GM21723 (cell line): ENCODE measurements around the gene C2orf74.
"Not testable (repeated sequence)": the region's sequence is repeated elsewhere in the genome, so short reads cannot be mapped to it uniquely, and the experiment has no call there.

ENCODE experiments used
- ATAC-seq: cut with Tn5 transposase; IDR thresholded peaks from one replicate; pipeline ENCODE4 v1.9.1; 2021; ENCODE audit warnings: mild to moderate bottlenecking, moderate library complexity; ENCODE audit not compliant: unreplicated experiment

The C2orf74 gene

DNA sequence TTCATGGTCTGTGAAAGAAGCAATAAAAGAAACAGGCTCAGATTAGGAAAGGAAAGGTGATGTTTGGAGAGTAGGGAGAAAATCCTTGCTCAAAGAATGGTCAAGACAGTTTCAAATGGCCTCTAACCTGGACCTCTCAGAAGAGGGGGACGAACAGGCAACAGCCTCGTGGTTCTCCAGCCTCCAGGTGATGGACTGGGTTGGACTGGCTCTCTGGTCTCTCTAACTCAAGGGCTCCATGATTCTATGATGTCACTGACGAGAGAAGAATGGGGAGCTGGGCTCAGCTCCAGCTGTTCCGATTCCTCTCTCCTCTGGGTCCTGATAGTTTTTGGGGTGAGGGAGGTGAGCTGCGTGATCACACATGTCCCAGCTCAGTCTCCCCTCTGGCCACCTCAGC, at the start of gene C2orf74:
TSS of gene C2orf74 (plus strand) at position 301 of the 400 bp plus-strand sequence. CDS start 327 bp downstream, outside the sequence.
- no peak for ATAC-seq

DNA sequence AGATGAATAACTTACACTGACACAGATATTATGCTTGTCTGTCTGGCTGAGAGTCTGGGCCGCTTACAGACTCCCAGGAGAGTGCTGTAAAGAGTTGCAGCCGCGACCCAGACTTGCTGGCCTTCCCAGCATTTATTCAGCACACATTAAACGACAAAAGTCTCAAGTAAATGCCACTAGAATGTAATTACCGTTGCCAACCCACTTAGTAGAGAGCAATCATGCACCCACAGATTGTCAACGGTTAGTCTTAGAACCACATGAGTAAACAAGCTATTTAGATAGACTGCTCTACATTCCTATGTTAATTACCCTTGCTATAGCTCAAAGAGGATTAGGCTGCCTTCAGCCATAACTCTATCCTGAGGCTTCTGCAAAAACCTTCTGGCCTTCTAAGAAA, 47.8 kb upstream of the C2orf74 start:
- no peak for ATAC-seq

- no peak for ATAC-seq
These were observed 45.7 kb upstream of the C2orf74 start for GRCh38 chr2:61116302-61116701.

DNA sequence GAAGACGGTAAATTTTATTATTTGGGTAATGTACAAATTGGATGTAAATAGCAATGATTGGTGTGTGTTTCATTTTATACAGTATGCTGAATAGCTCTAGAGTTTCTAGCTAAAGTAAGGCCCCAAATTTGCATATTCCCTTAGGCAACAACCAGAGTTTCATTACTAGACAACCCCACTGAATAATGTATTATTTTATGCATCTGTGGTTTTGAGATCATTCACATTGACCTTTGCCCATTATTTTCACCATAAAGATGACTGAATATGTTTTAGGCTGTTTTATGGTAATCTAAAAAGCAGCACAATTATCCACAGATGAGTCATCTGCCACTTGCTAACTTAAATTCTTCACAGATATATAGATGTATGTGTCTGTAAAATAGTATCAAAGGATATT, 44.5 kb upstream of the C2orf74 start:
- no peak for ATAC-seq

- ATAC-seq: no peak
These were observed 36.8 kb upstream of the C2orf74 start for GRCh38 chr2:61125123-61125710.

DNA sequence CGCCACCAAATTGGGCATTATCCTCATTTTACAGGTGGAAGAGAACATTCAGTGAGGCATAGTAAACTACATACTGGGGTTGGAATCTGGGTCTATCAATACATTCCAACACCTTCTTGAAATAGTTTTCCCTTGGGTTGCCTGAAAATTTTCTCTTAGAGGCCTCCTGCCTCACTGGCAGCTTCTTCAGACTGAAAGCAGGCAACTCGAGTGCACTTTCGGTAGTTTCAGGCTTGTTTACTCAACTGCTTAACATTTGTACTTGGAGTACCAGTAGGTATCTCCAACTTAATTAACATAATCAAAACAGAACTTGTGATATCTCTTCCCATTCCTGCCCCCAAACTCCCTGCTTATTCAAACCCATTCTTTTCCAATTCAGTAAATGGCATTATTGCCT, 36.2 kb upstream of the C2orf74 start:
- ATAC-seq: no peak

GRCh38 chr2:61128122-61128521, 33.9 kb upstream of the C2orf74 start:
- not testable (repeated sequence) for ATAC-seq

- no peak for ATAC-seq
These were observed 27.8 kb upstream of the C2orf74 start for GRCh38 chr2:61134141-61134540.

DNA sequence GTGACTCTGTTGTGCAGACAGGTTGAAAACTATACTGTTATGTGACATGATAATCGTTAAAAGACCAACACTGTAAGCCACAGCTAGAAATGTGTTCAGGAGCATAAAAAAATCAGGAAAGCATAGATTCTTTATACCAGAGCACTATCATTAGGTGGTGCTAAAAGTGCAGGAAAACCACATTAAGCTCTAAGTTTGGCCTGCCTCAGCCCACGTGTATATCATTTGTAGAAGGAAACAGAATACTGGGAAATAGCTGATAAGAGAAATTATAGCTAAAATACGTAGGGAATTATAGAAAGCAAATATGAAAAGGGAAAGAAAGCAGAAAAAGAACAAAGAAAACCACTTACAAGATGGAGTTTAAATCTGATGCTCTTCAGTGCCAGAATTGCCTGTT, 26.5 kb upstream of the C2orf74 start:
- ATAC-seq: no peak

DNA sequence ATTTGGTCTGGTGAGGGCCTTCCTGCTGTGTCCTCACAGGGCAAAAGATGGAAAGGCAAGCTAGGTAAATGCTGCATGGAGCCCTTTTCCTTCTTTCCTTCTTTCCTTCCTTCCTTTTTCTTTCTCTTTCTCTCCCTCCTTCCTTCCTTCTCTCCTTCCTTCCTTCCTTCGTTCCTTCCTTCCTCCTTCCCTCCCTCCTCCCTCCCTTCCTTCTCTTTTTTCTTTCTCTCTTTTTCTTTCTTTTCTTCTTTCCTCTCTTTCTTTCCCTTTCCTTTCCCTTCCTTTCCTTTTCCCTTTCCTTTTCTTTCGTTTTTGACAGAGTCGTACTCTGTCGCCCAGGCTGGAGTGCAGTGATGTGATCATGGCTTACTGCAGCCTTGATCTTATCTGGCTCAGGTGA, 23.1 kb upstream of the C2orf74 start:
- no peak for ATAC-seq

DNA sequence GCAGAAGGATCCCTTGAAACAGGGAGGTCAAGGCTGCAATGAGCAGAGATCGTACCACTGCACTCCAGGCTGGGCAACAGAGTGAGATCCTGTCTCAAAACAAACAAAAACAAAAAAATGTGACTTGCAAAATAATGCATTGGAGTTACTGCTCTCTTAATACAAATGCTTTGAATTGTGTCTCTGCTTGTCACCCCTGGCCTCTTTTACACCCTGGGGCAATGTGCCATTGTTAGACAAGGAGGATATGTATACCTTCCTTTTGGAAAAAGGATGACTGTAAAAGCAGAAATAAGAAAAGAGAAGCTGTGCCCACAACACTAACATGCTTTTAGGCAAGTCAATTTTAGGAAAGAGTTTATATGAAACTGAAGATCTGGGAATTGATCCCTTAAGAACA, 20.8 kb upstream of the C2orf74 start:
- ATAC-seq: no peak

DNA sequence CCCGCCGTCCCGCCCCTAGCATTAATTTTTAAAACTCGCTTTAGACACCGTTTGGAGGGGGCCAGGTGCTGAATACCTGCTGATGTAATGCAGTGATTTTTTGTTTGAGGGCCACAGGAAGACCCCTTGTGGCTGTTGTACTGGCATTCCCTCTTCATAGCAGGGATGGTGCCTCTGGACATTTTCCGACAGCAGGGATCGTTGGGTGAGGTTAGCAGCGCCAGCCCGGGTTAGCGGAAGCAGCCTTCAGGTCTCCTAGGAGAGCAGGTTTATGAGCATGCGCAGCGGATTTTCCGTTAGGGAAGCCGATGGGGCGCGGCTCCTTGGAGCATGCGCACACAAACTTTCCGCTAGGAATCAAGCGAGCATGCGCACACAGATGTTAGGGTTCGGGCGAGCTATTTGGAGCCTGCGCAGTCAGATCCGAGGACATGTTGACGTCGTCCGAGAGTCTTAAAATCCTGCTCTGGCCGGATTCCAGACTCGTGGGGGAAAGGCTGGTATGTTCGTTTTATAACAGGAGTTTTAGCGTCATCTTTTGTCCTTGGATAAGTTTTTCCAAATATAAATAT, 17.2 kb upstream of the C2orf74 start:
- ATAC-seq: peak; percentile 89

GRCh38 chr2:61145990-61146389, 16.0 kb upstream of the C2orf74 start:
- no peak for ATAC-seq

DNA sequence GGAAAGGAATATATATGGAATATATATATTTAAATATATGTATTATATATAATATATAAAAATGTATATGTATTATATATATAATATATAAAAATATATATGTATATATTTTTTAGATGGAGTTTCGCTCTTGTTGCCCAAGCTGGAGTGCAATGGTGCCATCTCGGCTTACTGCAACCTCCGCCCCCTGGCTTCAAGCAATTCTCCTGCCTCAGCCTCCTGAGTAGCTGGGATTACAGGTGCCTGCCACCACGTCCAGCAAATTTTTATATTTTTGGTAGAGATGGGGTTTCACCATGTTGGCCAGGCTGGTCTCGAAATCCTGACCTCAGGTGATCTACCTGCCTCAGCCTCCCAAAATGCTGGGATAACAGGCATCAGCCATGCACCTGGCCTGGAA, 13.9 kb upstream of the C2orf74 start:
- not testable (repeated sequence) for ATAC-seq

GRCh38 chr2:61149074-61149473, 12.9 kb upstream of the C2orf74 start:
- no peak for ATAC-seq

DNA sequence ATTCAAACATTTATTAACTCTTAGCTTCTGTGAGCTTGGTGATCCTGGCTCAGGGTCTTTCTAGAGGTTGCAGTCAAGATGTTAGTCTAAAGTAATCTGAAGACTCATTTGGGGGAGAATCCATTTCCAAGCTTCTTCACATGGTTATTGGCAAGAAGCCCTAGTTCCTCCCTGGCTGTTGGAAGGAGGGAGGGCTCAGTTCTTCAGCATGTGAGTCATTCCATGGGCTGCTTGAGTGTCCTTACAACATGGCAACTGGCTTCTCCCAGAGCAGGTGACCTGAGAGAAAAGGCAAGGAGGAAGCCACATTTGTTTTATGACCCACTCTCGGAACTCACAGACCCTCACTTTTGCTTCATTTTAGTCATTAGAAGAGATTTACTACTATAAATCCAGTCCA, 10.6 kb upstream of the C2orf74 start:
- no peak for ATAC-seq

DNA sequence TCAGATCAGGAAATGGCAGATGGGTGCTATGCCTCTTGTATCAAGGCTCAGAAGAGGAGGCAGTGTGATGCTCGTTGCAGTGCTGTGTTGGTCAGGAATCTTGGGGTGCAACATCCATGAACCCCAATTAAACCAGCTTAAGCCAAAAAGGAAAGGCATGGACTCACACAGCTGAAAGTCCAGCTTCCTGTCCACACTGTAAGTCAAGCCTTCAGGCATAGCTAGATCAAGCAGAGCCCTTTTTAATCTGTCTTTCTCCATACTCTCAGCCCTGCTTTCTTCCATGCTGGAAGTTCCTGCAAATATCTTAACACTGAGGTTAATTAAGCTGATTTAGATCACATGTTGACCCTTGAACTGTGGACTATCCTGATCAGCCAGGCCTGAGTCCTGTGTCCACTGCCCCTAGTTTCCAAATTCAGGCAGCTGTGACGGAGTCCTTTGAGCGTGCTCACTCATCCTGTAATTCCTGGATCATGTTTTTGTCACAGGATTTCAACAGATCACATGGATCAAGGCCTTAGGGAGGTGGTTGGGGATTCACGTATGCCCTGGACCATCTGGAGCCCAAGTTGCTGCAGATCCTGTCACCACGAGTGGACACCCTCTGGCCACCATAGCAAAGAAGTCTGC, 4.5 kb upstream of the C2orf74 start:
- ATAC-seq: no peak

GRCh38 chr2:61158356-61158955, 3.5 kb upstream of the C2orf74 start:
- no peak for ATAC-seq

DNA sequence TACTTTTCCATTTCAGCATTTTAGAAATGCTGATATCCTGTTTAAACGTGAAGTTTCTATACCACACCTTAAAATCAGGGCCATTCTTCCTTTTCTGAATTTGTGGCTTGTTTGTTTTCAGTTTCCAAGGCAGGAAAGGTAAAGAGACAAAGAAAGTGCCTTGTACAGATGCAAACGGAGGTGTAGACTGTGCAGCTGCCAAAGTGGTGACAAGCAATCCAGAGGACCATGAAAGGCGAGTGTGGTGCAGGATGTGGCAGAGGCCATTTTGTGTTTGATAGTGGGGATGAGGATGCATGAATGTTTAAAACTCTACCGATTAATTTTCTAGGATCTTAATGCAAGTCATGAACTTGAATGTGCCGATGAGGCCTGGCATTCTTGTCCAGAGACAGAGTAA, 733 bp downstream of the C2orf74 start:
- ATAC-seq: no peak

DNA sequence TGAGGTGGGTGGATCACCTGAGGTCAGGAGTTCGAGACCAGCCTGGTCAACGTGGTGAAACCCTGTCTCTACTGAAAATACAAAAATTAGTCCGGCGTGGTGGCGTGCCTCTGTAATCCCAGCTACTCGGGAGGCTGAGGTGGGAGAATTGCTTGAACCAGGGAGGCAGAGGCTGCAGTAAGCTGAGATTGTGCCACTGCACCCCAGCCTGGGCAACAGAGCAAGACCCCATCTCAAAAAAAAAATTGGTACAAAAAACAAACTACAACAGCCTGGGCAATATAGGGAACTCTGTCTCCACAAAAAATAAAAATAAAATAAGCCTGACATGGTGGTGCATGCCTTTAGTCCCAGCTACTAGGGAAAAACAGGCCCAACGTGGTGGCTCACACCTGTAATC, 3.1 kb downstream of the C2orf74 start:
- ATAC-seq: not testable (repeated sequence)

DNA sequence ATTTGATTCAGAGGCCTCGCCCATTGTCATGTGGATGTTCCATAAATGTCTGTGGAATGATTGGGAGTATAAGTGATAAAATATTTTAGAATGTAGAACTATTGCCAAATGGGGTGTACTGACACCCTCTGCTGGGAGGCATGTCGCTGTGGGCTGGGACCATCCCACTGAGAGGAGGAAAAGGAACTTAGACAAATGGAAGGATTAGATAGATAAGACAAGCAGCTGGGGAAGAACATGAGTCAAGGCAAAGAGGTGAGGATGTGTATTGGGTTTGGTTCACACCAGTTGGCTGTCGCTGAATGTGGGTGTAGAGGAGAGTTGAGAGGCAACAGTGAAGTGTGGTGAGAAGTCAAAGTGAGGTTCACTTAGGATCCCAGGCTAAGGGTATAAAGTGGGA, 4.0 kb downstream of the C2orf74 start:
- ATAC-seq: no peak

- ATAC-seq: no peak
These were observed 5.6 kb downstream of the C2orf74 start for GRCh38 chr2:61167579-61167978.
